GM19043 (cell line): ENCODE results near the gene KRTAP10-7.
"Not testable (repeated sequence)": the region's sequence is repeated elsewhere in the genome, so short reads cannot be mapped to it uniquely, and the experiment has no call there.

Experiments used
- ATAC-seq: cut with Tn5 transposase; IDR thresholded peaks from one replicate; pipeline ENCODE4 v1.9.1; 2021; ENCODE audit warnings: low read depth; ENCODE audit not compliant: unreplicated experiment

KRTAP10-7 gene

GRCh38 chr21:44627831-44628233, 27.4 kb downstream of the KRTAP10-7 start:
- not testable (repeated sequence) for ATAC-seq

DNA sequence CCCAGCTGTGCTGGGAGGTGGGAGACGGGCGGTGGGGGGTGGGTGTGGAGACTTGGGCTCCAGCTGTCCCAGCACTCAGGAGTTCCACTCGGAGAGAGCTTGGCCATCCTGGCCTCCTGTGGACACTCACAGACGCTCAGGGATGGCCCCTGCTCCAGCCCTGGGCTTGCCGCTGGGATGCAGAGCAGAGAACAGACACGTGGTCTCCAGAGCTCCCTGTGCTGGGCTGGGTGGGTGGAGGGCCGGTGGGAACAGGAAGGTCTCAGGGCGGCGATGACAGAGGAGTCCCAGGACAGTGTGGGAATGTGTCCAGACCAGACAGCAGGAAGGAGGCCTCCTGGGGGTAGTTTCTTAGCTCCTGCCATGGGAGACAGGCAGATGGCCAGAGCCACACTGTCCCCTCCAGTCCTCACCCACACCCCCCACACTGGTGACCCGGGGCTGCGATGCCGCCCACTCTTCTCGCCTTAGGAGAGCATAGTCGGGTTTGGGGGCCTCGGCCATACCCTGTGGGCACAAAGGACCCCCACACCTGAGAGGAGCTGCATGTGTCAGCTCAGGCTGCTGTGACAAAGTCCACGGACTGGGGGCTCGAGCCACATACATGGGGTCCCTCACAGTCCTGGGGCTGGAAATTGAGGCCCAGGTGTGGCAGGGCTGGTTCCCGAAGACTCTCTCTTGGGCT, 28.5 kb downstream of the KRTAP10-7 start:
- no peak for ATAC-seq

DNA sequence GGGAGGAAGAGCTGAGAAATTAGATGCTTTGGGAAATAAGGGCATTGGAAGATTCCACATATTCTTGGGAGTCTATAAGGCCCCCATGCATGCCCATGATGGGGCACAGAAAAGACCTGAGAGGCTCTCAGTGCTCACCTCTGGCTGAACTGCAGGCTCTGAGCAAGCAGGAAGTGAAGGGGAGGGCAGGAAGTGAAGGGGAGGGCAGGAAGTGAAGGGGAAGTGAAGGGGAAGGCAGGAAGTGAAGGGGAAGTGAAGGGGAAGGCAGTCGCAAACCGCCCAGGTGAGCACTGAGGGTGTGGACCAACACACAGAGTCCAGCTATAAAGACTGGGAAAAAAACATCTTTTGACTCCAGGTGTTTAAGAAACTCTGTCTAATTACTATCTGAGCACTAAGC, 30.0 kb downstream of the KRTAP10-7 start:
- ATAC-seq: no peak

GRCh38 chr21:44632067-44632466, 31.7 kb downstream of the KRTAP10-7 start:
- ATAC-seq: no peak

- no peak for ATAC-seq
These were observed 36.0 kb downstream of the KRTAP10-7 start for GRCh38 chr21:44636209-44637017.

GRCh38 chr21:44637018-44637850, 36.8 kb downstream of the KRTAP10-7 start, which contains the start of gene KRTAP10-10:
Gene KRTAP10-10, plus strand, starts transcription at chr21:44637356. Its CDS starts 62 bp downstream, at chr21:44637418.
- ATAC-seq: no peak

- not testable (repeated sequence) for ATAC-seq
These were observed 37.5 kb downstream of the KRTAP10-7 start for GRCh38 chr21:44637851-44638348.

GRCh38 chr21:44638506-44639330, 38.3 kb downstream of the KRTAP10-7 start:
- not testable (repeated sequence) for ATAC-seq

- ATAC-seq: no peak
These were observed 38.9 kb downstream of the KRTAP10-7 start for GRCh38 chr21:44639331-44639655.

DNA sequence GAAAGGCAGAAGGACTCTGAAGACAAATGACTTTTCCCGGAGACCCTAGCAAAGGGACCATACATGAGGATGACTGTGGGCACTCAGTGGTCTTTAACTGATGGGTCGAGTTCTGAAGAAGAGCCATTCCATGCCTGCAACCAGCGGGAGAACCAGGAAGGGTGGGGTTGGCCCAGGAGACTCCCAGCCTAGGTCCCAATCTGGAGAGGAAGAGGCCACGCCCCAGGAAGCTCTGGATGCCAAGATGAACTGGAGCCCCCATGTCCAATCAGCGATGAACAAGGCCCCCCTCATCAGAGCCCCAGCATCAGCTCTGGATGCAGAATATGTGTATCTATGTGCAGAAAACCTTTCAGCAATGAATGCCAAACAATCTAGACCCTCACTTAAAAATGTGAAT, 40.4 kb downstream of the KRTAP10-7 start:
- no peak for ATAC-seq

DNA sequence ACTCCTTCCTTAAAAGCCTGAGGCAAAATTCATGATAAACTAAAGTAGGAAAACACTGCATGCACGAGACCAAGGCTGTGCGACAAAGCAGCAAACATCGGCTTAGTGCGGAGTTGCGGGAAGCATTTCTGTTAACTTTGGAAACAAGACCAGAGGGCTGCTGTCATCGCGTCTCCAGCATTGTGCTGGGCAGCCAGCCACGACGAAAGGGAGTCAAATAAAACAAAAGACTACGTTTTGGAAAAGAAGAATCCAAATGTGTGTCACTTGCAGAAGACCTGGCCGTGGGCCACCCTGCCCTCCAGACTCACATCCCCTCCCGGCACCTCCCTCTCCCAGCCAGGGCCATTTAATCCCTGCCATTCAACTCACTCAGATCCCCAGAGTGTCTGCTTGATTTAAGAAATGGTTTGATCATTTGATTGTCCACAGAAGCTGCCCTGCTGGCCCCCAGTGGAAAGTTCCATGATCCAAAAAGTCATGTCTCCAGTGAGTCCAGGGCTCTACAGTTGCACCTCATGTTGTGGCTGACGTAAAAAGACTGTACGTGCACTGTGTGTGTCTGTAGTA, 43.4 kb downstream of the KRTAP10-7 start:
- ATAC-seq: no peak

DNA sequence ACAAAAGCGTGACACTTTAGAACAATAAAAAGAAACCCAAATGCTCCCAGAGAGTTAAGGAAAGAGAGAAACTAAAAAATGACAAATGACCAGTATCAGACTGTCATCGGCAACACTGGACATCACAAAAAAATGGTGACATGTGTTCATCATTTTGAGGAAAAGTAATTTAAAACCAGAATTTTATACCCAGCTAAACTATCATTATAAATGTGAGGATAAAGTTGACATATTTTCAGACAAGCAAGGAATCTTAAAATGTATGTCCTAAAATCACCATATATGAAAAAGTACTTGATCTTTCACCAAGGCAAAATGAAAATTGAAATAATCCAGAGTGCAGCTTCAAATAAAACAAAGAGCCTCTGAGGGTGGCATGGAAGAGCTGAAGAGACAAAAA, 44.5 kb downstream of the KRTAP10-7 start:
- ATAC-seq: no peak

GRCh38 chr21:44646366-44647221, 46.2 kb downstream of the KRTAP10-7 start, which contains the start of gene KRTAP10-11:
Gene KRTAP10-11, plus strand, starts transcription at chr21:44646414. Its CDS starts 45 bp downstream, at chr21:44646459.
- ATAC-seq: not testable (repeated sequence)

GRCh38 chr21:44647222-44647552, 46.8 kb downstream of the KRTAP10-7 start:
- ATAC-seq: no peak

DNA sequence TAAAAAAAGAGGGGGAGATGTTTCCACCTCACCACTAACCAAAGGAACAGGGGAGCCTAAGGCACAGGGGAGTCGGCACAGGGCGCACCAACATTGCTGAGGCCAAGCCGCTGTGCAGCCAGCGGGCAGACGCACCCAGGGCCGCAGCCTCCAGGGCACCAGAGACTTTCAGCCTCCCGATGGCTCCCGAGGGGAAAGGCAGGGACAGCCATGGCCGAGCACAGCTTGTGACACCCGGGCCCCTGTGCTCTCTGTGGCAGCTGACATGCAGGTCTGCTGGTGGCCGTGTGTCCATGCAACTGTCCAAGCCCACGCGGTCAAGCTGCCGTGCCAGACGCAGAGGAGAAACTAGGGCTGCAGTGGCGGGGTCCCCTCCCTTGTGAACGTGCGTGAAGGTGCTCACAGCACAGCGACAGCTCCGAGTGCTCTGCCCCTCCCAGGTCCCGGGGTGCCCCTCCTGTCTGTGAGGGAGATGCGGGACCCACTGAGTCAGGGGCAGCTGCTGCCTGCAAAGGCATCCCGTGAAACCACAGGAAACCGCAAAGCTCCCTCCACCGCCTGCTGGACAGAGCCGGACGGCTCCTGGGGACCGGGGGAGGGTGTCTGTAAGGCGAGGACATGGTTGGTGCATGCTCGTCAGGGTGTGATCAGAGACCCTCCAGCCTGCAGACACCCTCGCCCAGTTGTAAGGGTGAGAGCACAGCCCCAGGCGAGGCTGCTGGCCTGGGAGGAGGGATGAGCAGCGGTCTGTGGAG, 48.3 kb downstream of the KRTAP10-7 start:
- no peak for ATAC-seq

GRCh38 chr21:44649521-44650100, 49.2 kb downstream of the KRTAP10-7 start:
- ATAC-seq: no peak

- ATAC-seq: no peak
These were observed 50.0 kb downstream of the KRTAP10-7 start for GRCh38 chr21:44650265-44650972.
